ENCODE measurements around the gene ADORA3.

ADORA3 gene

DNA sequence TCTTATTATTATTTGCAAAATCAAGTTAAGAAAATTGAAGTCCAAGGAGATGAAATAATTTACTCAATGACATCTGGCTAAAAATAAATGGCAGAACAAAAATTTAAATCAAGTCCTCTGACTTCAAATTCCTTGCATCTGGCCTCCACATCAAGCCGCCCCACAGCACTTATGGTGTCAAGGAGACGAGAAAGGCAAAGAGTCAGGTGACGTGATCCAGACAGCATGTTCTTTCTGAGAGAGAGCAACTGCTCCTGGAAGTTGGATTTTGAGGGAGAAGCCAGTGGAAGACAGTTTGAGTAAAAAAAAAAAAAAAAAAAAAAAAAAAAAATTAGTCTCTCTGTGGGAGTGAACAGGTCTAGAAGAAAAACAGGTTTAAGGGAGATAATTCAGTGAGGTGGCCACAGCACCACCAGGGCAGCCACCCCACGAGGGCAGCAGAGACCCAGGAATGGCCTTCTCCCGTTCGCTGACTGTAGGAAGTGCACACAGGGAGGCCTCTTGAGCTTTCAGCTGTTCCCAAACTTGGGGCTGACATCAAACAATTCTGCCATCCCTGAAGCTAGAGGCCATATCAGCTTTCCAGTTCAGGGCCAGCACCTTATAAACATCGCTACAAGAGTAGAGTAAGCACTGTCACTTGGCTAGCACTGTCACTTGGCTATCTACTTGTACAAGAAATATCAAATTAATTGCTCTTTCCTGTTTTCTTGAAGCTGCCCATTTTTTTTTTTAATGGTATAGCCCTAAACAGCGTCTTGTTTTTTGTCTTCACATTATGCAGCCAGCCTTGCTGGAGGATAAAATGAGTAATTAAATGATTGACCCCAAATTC lies 21.8 kb downstream of the ADORA3 start:
- in situ Hi-C loops (cut with HindIII; ENCODE audit: low pct_unique_long_range_greater_than_20kb, low sequenced_read_pairs) = no loop called here
- peak; percentile 42 to 75 for DNase-seq (ENCODE audit: low read depth in 1 of 2, low spot score in 1 of 2)
- TF ChIP-seq JUND (IDR thresholded peaks at IDR 0.05; ENCODE audit: low read depth) = no peak

DNA sequence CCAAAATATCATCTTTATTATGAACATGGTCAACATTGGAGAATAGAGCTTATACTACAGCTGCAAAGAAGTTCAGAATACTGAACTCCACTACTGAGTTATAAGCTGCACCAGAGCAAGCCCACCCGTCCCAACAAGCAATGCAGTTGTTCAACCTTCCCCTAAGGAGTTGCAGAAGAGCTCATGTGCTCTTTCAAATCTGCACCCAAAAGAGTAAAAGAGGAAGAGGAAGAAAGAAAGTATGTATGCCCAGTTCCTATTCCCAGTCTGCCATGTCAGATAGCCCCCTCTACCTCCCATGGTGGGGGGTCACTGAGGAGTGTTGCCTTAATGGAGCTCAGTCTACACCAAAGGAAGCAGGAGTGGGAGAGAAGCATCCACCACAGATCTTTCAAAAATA lies 22.8 kb downstream of the ADORA3 start:
- DNase-seq (ENCODE audit: low read depth in 1 of 2, low spot score in 1 of 2) = no peak

DNA sequence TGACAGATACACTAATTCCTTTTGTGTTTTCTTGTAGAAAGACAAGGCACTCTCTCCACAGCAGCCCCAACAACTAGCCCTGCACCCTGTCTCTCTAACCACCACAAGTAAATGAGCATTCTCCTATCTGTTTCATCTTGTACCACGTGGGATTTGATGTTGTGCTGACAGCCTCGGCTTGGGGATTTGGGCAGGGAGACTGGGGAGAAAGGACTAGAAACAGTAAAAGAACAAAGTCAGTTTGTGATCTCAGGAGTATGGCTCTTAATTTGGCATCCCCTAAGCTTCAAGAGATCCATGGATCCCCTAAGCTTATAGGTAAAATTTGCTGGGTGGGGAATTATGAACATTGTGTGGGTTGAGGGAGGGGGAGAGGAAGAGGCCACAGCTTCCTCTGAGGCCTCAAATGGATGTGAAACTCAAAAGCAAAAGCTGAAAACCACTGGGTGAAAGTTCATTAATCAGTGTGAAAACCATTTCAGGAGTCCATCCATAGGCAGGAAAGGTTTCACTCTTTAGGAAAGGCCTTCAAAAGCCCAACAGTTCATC lies 26.6 kb downstream of the ADORA3 start:
- in situ Hi-C loops (cut with HindIII; ENCODE audit: low pct_unique_long_range_greater_than_20kb, low sequenced_read_pairs) = no loop called here
- TF ChIP-seq JUND (IDR thresholded peaks at IDR 0.05; ENCODE audit: low read depth) = no peak
- DNase-seq (ENCODE audit: low read depth in 1 of 2, low spot score in 1 of 2) = no peak

More for the DNA sequence above, 22.8 kb downstream of the ADORA3 start:
- no peak for TF ChIP-seq JUND (IDR thresholded peaks at IDR 0.05; ENCODE audit: low read depth)
- in situ Hi-C loops (cut with HindIII; ENCODE audit: low pct_unique_long_range_greater_than_20kb, low sequenced_read_pairs) = no loop called here

DNA sequence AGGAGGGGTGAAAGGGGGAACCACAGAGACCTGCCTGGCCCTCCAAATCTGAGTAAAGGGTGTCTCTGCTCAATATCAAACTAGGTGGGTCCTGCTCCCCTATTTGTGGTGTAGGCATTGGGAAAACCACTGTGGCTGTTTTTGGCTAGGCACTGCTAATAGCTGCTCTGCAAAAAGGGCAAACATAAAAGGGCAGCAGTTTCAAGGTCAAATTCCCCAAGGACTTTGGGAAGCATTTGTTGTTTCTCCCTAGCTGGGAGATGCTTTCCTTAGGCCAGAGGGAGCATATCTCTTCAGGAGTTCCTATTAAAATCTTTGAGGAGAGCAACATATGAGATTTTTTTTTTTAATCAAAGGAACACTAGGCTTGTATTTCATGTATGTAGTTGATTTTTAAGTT lies 27.2 kb downstream of the ADORA3 start:
- no peak for TF ChIP-seq JUND (IDR thresholded peaks at IDR 0.05; ENCODE audit: low read depth)
- no peak for DNase-seq (ENCODE audit: low read depth in 1 of 2, low spot score in 1 of 2)
- in situ Hi-C loops (cut with HindIII; ENCODE audit: low pct_unique_long_range_greater_than_20kb, low sequenced_read_pairs) = no loop called here

DNA sequence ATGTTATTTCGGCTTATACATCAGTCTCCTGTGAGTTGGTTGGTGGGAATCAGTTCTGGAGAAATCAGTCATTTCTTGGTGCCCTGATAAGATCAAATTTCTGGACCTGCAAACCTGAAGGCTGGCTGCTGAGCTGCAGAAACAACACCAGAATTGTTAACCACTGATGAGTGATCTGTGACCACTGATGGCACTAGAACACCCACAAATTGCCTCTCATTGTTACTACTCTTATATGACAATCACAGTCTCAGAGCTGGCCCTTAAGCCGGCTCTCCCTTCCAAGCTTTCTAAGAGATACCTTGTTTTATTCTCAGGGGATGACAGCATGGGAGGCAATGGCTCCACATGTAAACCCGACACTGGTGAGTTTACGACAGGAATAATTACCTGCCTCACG lies 27.7 kb downstream of the ADORA3 start:
- DNase-seq (ENCODE audit: low read depth in 1 of 2, low spot score in 1 of 2) = no peak
- in situ Hi-C loops (cut with HindIII; ENCODE audit: low pct_unique_long_range_greater_than_20kb, low sequenced_read_pairs) = no loop called here
- no peak for TF ChIP-seq JUND (IDR thresholded peaks at IDR 0.05; ENCODE audit: low read depth)

DNA sequence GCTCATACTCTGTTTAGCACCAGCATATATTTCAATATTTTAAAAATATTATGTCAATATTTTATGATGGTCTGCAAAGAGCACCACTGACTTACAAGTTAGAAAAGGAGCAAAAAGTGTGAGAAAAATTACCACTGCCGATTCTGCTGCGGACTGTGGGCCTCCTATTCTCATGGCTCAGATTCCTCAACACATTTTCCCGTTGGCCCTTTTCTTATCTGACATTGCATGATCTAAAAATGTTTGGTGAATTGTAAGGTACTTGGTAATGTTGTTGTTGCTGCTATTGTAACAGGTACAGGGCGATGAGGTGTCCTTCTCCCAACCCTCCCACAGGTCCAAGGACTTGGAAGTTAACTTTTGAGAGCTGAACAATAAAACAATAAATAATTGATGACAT lies 28.9 kb downstream of the ADORA3 start:
- no peak for TF ChIP-seq JUND (IDR thresholded peaks at IDR 0.05; ENCODE audit: low read depth)
- in situ Hi-C loops (cut with HindIII; ENCODE audit: low pct_unique_long_range_greater_than_20kb, low sequenced_read_pairs) = no loop called here
- no peak for DNase-seq (ENCODE audit: low read depth in 1 of 2, low spot score in 1 of 2)

DNA sequence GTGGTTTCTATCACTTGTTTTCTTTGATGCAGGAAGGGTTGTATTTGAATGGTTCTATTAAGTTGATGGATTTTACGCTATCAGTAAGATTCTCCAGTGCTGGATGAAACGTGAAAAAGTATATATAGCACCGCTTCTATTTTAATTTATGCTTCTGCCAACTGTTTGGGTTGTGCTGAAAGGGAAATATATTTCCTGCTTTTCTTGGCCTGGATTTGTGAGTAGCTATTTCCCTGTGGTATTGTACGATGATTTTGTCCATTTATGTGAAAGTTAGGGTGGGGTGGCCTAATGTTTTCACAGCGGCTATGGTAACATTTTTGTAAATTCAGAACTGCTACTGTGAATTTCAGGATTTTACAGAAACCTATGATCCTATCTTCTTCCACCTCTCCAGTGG lies 29.3 kb downstream of the ADORA3 start:
- no peak for DNase-seq (ENCODE audit: low read depth in 1 of 2, low spot score in 1 of 2)
- no peak for TF ChIP-seq JUND (IDR thresholded peaks at IDR 0.05; ENCODE audit: low read depth)
- in situ Hi-C loops (cut with HindIII; ENCODE audit: low pct_unique_long_range_greater_than_20kb, low sequenced_read_pairs) = no loop called here

DNA sequence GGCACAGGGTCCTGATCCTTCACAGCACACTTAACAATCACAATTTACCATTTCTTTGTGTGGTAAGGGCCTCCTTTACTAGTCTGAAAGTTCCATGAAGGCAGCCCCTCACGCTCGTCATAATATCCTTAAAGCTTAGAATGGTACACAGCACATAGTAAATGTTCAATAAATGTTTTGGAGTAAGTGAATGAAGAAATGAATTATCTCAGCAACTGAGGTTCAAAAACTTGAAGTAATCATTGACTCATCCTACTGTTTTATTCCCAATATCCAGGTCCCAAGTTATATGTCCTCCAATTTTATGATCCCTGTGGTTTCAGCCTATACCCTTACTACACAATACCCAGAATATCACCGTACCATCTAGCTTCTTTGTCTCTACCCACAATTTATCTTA lies 31.9 kb downstream of the ADORA3 start:
- TF ChIP-seq JUND (IDR thresholded peaks at IDR 0.05; ENCODE audit: low read depth) = no peak
- DNase-seq (ENCODE audit: low read depth in 1 of 2, low spot score in 1 of 2) = no peak
- in situ Hi-C loops (cut with HindIII; ENCODE audit: low pct_unique_long_range_greater_than_20kb, low sequenced_read_pairs) = no loop called here

DNA sequence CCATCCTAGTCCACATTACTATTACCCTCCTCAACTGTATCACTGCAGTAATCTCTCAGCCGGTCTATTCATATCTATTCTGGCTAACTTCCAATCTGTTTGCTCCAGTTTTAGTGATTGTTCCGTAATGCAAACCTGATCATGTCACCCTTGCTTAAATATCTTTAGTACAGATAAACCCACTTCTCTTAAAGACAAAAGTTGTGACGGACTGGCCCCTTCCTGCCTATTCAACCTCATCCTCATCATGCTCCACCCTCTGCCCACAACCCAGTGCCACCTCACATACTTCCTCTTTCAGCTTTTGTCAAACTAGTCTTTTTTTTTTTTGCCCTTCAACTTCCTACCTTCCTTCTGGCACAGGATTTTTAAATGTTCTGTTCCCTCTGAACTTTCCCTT lies 32.4 kb downstream of the ADORA3 start:
- no peak for TF ChIP-seq JUND (IDR thresholded peaks at IDR 0.05; ENCODE audit: low read depth)
- in situ Hi-C loops (cut with HindIII; ENCODE audit: low pct_unique_long_range_greater_than_20kb, low sequenced_read_pairs) = no loop called here
- no peak for DNase-seq (ENCODE audit: low read depth in 1 of 2, low spot score in 1 of 2)

DNA sequence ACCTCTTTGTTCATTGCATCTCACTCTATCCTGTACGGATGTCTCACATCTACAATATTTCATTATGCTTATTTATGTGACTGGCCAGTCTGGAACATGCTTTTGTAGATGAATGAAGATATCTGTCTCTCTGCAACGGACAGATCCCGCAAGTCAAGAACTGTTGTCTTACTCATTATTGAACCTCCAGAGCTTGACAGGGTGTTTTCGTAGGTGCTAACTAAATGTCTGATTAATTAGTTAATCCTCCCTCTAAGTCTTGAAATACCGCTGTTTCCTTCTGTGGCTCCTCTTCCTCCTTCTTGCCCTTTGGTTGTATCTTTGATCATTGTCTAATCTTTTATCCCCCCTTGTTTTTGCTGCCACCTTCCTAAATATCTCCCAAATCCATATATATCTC lies 32.8 kb downstream of the ADORA3 start:
- in situ Hi-C loops (cut with HindIII; ENCODE audit: low pct_unique_long_range_greater_than_20kb, low sequenced_read_pairs) = no loop called here
- no peak for TF ChIP-seq JUND (IDR thresholded peaks at IDR 0.05; ENCODE audit: low read depth)
- no peak for DNase-seq (ENCODE audit: low read depth in 1 of 2, low spot score in 1 of 2)

DNA sequence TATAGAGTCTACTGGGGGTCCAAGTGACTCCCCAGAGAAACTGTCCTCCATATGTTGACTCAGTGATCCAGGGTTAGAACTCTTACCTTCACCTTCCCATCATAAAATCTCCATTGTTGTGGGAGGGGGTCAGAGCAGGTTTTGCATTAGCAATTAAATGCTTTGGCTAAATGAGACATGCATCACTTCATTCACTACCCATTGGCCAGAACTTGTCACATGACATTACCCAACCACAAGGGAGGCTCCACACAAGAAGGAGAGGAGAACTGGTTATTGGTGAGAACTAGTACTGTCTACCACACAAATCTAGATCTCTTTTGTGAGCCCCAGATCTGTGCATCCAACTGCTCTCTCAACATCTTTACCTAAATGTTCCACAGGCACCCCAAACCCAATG lies 33.9 kb downstream of the ADORA3 start:
- no peak for DNase-seq (ENCODE audit: low read depth in 1 of 2, low spot score in 1 of 2)
- in situ Hi-C loops (cut with HindIII; ENCODE audit: low pct_unique_long_range_greater_than_20kb, low sequenced_read_pairs) = no loop called here
- no peak for TF ChIP-seq JUND (IDR thresholded peaks at IDR 0.05; ENCODE audit: low read depth)

DNA sequence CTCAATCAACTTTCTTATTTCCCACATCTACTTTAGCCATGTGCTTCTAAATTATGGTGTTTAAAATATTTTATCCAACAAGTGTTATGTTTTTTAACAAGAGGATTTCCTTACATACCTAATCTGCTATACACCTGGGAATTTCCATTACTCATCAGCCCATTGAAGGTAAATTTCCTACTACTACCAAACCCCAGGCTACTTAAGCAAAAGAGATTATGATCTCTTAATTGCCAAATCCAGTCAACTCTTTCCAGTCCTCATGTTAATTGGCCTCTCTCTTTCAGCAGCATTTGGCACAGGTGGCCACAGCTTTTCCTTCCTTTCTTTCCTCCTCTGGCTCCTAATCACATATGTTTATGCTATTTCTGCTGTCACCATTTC lies 34.7 kb downstream of the ADORA3 start:
- TF ChIP-seq JUND (IDR thresholded peaks at IDR 0.05; ENCODE audit: low read depth) = no peak
- DNase-seq (ENCODE audit: low read depth in 1 of 2, low spot score in 1 of 2) = no peak
- in situ Hi-C loops (cut with HindIII; ENCODE audit: low pct_unique_long_range_greater_than_20kb, low sequenced_read_pairs) = no loop called here

DNA sequence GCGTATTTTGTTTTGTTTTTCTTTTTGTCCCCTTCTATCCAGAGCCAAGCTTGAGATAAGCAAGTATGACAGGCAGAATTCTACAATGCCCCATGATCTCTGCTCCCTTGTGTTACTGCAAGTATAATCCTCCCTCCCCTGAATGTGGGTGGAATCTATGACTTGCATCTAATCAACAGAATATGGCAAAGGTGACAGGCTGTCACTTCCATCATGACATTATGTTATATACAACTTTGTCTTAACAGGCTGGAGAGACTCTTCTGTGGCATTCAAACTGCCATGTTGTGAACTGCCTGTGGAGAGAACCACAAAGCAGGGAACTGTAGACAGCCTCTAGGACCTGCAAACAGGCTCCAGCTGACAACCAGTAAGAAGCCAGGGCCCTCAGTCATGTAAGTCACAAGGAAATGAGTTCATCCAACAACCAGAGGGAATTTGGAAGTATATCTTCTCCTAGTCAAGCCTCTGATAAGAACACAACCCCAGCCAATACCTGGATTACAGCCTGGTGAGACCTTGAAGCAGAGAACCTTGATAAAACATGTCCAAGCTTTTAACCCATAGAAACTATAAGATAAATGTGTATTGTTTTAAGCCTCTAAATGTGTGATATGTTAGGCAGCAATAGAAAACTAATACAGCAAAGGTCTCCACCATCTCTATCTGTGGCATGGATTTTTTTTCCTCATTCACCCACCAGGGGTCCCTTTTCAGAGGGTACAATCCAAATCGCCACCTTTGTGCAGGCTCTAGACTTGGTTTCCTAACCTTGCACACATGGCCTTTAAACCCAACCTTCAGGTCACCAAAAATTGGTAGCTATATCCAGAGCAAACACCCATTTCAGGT lies 35.3 kb downstream of the ADORA3 start:
- in situ Hi-C loops (cut with HindIII; ENCODE audit: low pct_unique_long_range_greater_than_20kb, low sequenced_read_pairs) = no loop called here
- TF ChIP-seq JUND (IDR thresholded peaks at IDR 0.05; ENCODE audit: low read depth) = no peak
- no peak for DNase-seq (ENCODE audit: low read depth in 1 of 2, low spot score in 1 of 2)

Measured in T47D (cell line).